HepG2 (cell line): ENCODE data around the gene MBD3L3. TPM values are rescaled to one million over a fixed set of nuclear protein-coding genes. Genes with fewer than 3 reads are reported as not detected.

Experiments
- DNMT1 ChIP-seq: sonication (generic); formaldehyde crosslinking; IDR thresholded peaks from 2 replicates; pipeline ENCODE4 v1.5.1; 2020; ENCODE audit warnings: mild to moderate bottlenecking, missing genetic modification reagents
- EEA1 ChIP-seq: sonication (generic); formaldehyde crosslinking; IDR thresholded peaks from 2 replicates; pipeline ENCODE4 v1.5.1; 2020; ENCODE audit warnings: mild to moderate bottlenecking, missing genetic modification reagents, borderline replicate concordance
- HINFP ChIP-seq: sonication (generic); formaldehyde crosslinking; IDR thresholded peaks from 2 replicates; pipeline ENCODE4 v1.4.0; 2020; ENCODE audit warnings: low read depth, mild to moderate bottlenecking, missing genetic modification reagents
- KAT7 ChIP-seq: IDR thresholded peaks from 2 replicates; pipeline ENCODE4 v1.6.1; 2018; ENCODE audit warnings: borderline replicate concordance, missing compliant biosample characterization
- KLF15 ChIP-seq: sonication (generic); formaldehyde crosslinking; IDR thresholded peaks from 2 replicates; pipeline ENCODE4 v1.8.1; 2023; ENCODE audit warnings: borderline replicate concordance, mild to moderate bottlenecking, inconsistent platforms, missing genetic modification reagents, mixed read lengths
- KLF9 ChIP-seq: IDR thresholded peaks from 2 replicates; pipeline ENCODE4 v1.6.1; 2016; ENCODE audit warnings: low read depth
- MAF1 ChIP-seq: sonication (generic); formaldehyde crosslinking; IDR thresholded peaks from 2 replicates; pipeline ENCODE4 v1.5.0; 2020; ENCODE audit warnings: missing genetic modification reagents, borderline replicate concordance
- MTF1 ChIP-seq: sonication (generic); formaldehyde crosslinking; IDR thresholded peaks from 2 replicates; pipeline ENCODE4 v1.5.0; 2020; ENCODE audit warnings: missing genetic modification reagents
- PHF8 ChIP-seq: sonication (generic); formaldehyde crosslinking; IDR thresholded peaks from 2 replicates; pipeline ENCODE4 v1.5.0; 2020; ENCODE audit warnings: missing genetic modification reagents
- RBAK ChIP-seq: sonication (generic); formaldehyde crosslinking; IDR thresholded peaks from 2 replicates; pipeline ENCODE4 v1.5.1; 2020; ENCODE audit warnings: mild to moderate bottlenecking, missing genetic modification reagents
- SMARCE1 ChIP-seq: fragments of 450-650 bp; IDR thresholded peaks from 2 replicates; pipeline ENCODE4 v1.6.1; 2017; ENCODE audit warnings: borderline replicate concordance
- SNAPC4 ChIP-seq: sonication (generic); formaldehyde crosslinking; IDR thresholded peaks from 2 replicates; pipeline ENCODE4 v1.4.0; 2020; ENCODE audit warnings: mild to moderate bottlenecking, missing genetic modification reagents
- ZFP36 ChIP-seq: fragments of 150-350 bp; IDR thresholded peaks from 2 replicates; pipeline ENCODE4 v1.6.1; 2018; ENCODE audit warnings: borderline replicate concordance, low read length, low read depth; ENCODE audit not compliant: partially characterized antibody
- ZNF280B ChIP-seq: sonication (generic); formaldehyde crosslinking; IDR thresholded peaks from 2 replicates; pipeline ENCODE4 v1.5.0; 2020; ENCODE audit warnings: missing genetic modification reagents, mild to moderate bottlenecking, borderline replicate concordance
- ZNF331 ChIP-seq: sonication (generic); formaldehyde crosslinking; IDR thresholded peaks from 2 replicates; pipeline ENCODE4 v1.4.0; 2020; ENCODE audit warnings: missing genetic modification reagents
- ZNF557 ChIP-seq: sonication (generic); formaldehyde crosslinking; IDR thresholded peaks from 2 replicates; pipeline ENCODE4 v1.4.0; 2020; ENCODE audit warnings: missing genetic modification reagents
- ZNF570 ChIP-seq: sonication (generic); formaldehyde crosslinking; IDR thresholded peaks from 2 replicates; pipeline ENCODE4 v1.4.0; 2020; ENCODE audit warnings: mild to moderate bottlenecking, missing genetic modification reagents, borderline replicate concordance
- ZNF674 ChIP-seq: sonication (generic); formaldehyde crosslinking; IDR thresholded peaks from 2 replicates; pipeline ENCODE4 v1.5.0; 2020; ENCODE audit warnings: low read depth, mild to moderate bottlenecking, missing genetic modification reagents
- ZNF883 ChIP-seq: sonication (generic); formaldehyde crosslinking; IDR thresholded peaks from 2 replicates; pipeline ENCODE4 v1.5.1; 2020; ENCODE audit warnings: mild to moderate bottlenecking, missing genetic modification reagents; ENCODE audit errors: not compliant biosample characterization
- polyA plus RNA-seq, 8 experiments: library from polyadenylated mRNA; depleted of rRNA in 3 of 8; stranded (reverse) in 7 of 8; unstranded in 1 of 8; fragments of >200 nt; fragmentation: Illumina TruSeq in 4 of 8; extraction: Trizol in 4 of 8; gene quantifications; 2 replicates each; pipeline versions ENCODE4 v1.2.1 to v1.2.3, GENCODE V29; 2011 to 2016; ENCODE audit warnings: low read depth in 4 of 8, missing spikeins in 1 of 8, mixed read lengths in 1 of 8; ENCODE audit not compliant: insufficient read depth in 1 of 8
- total RNA-seq, 5 experiments: library from RNA; depleted of rRNA; stranded (reverse); fragments of >200 nt; fragmentation: Illumina TruSeq; extraction: Trizol; gene quantifications; 2 replicates each; pipeline ENCODE4 v1.2.3, GENCODE V29; 2016; ENCODE audit warnings: low read depth in 1 of 5

Gene MBD3L3
- total and polyA plus RNA-seq, 2 of the 13 experiments (the other 11 are each of a cell fraction or from before 2014, with no cell fraction given), result not detected

- TF ChIP-seq MAF1 (CRISPR knock-in tag) (0 out of 2 replicates have a peak, but pooled peaks have one; percentile 52), PHF8 (CRISPR knock-in tag) (peak; percentile 91), ZNF883 (CRISPR knock-in tag) (peak; percentile 44), MTF1 (CRISPR knock-in tag) (no peak), SNAPC4 (CRISPR knock-in tag) (no peak), KAT7 (CRISPR knock-in tag) (no peak; the same call in 1 of the 2 replicates), ZFP36 (no peak), ZNF570 (no peak), ZNF557 (CRISPR knock-in tag) (0 out of 2 replicates have a peak, but pooled peaks have one; percentile 40), KLF9 (no peak), KLF15 (CRISPR knock-in tag) (no peak), ZNF331 (peak; percentile 30; the same call in 1 of the 2 replicates), SMARCE1 (no peak), ZNF280B (CRISPR knock-in tag) (peak; percentile 16; the same call in 1 of the 2 replicates), DNMT1 (CRISPR knock-in tag) (no peak), HINFP (CRISPR knock-in tag) (no peak), RBAK (CRISPR knock-in tag) (no peak), EEA1 (CRISPR knock-in tag) (0 out of 2 replicates have a peak, but pooled peaks have one; percentile 44), ZNF674 (CRISPR knock-in tag) (no peak)
Observed at GRCh38 chr19:7069042-7069903, 10.8 kb upstream of the MBD3L3 start, which contains the start of gene ZNF557 (continued).
